GM18502 (cell line): ENCODE measurements around the gene OR3A3.
"Not testable (repeated sequence)": the region's sequence is repeated elsewhere in the genome, so short reads cannot be mapped to it uniquely, and the experiment has no call there.

Experiments
- ATAC-seq: cut with Tn5 transposase; IDR thresholded peaks from one replicate; pipeline ENCODE4 v1.9.1; 2021; ENCODE audit warnings: mild to moderate bottlenecking; ENCODE audit not compliant: unreplicated experiment, poor library complexity

Gene OR3A3

DNA sequence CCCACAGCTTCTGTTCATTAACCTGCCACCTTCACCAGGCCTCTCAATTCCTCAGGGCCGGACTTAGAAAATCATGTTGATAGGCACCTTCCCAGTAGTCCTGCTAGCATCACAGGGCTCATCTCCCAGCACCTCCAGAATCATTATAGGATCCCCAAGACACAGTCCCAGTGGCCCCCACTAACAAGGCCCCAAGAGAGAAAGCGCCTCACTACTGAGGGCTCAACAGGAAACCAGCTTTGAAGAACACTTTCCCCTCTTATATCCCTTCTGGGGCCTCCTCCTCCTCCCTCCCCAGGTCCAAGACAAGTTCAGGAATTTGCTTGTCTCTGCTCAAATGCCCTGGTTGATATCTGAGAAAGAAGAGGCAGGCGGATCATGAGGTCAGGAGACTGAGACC is at the start of gene OR3A3:
TSS of gene OR3A3 (plus strand) at position 301 of the 400 bp plus-strand sequence.
- ATAC-seq, result no peak

GRCh38 chr17:3371167-3371566 is 40.0 kb upstream of the OR3A3 start:
- not testable (repeated sequence) for ATAC-seq

- no peak for ATAC-seq
Observed at GRCh38 chr17:3378321-3378720, 32.8 kb upstream of the OR3A3 start.

DNA sequence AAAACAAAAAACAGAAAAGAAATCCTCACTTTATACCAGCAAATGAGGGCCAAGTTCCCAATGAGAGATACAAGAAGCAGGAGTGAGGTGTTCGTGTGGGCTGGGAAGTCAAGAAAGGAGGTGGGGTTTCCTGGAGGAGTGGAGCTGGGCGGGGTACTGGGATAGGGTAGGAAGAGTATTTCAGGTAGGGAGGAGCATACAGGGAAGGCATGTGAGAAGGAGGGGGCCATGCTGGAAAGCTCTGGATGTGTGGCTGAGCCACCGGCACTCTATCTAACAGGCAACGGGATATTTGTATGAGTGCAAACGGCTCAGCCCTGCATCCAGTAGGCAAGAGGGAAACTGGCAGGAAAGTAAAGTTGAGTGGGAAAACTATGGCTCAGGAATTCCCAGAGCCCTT is 29.2 kb upstream of the OR3A3 start:
- no peak for ATAC-seq

- no peak for ATAC-seq
Observed at GRCh38 chr17:3385869-3386816, 25.0 kb upstream of the OR3A3 start, which contains the start of gene OR3A2. TSS of gene OR3A2 (minus strand) at chr17:3386308.

GRCh38 chr17:3389791-3390190 is 21.4 kb upstream of the OR3A3 start:
- no peak for ATAC-seq

DNA sequence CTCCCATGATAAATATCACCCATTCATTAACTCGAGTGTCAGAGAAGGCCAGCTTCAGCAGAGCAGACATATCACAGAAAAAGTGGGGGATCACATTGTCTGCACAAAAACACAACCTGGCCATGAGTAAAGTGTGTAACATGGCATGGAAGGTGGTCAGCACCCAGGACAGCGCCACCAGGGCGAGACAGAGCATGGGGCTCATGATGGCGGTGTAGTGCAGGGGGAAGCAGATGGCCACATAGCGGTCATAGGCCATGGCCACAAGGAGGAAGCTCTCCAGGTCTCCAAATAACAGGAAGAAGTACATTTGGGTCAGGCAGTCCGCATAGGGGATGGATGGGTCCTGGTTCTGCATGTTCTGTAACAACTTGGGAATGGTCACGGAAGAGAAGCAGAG is 13.4 kb upstream of the OR3A3 start:
- not testable (repeated sequence) for ATAC-seq

- ATAC-seq, result no peak
Observed at GRCh38 chr17:3398310-3398709, 12.9 kb upstream of the OR3A3 start, which contains the start of gene OR1E1. TSS of gene OR1E1 (minus strand) at chr17:3398410. CDS start at chr17:3398410, 0 bp downstream.

DNA sequence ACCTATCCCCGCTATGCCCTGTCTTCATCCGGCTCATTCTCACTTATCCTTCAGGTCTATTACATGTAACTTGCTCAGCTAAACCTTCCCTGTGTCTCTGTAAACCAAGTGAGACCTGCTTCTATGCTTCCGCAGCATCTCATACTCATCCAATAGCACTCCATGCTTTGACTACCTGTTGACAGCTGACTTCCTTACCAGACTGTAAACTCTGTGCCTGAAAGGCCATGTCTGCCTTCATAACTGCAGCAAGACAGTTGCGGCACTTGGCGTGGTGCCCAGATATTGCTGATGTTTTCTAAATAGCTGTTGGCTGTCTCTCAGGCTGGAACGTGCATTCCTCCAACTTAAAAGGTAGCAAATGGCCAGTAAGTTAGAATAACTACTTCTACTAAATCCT is 11.1 kb upstream of the OR3A3 start:
- no peak for ATAC-seq

GRCh38 chr17:3401786-3402185 is 9.4 kb upstream of the OR3A3 start:
- ATAC-seq, result no peak

DNA sequence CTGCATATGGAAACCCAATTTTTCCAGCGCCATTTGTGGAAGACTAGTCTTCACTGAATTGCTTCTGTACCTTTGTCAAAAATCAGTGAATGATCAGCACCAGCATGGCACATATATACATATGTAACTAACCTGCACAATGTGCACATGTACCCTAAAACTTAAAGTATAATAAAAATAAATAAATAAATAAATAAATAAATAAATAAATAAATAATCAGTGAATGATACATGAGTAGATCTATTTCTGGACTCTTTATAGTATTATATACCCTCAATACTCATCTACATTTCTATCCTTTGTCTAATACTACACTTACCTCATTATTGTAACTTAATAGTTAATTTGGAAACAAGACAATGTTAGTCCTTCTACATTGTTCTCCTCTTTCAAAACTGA is 7.3 kb upstream of the OR3A3 start:
- not testable (repeated sequence) for ATAC-seq

GRCh38 chr17:3412216-3412615 is 1.0 kb downstream of the OR3A3 start:
- not testable (repeated sequence) for ATAC-seq

DNA sequence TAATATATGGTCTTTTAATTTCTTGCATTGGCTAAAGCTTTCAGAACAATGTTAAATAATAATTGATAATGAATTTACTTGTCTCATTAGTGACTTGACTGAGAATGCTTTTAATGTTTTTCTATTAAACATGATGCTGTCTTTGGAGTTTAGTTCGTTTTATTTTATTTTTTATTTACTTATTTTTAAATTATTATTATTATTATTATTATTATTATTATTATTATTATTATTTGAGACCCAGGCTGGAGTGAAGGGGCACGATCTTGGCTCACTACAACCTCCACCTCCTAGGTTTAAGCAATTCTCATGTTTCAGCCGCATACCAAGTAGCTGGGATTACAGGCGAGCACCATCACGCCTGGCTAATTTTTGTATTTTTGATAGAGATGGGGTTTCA is 4.4 kb downstream of the OR3A3 start:
- ATAC-seq, result no peak

DNA sequence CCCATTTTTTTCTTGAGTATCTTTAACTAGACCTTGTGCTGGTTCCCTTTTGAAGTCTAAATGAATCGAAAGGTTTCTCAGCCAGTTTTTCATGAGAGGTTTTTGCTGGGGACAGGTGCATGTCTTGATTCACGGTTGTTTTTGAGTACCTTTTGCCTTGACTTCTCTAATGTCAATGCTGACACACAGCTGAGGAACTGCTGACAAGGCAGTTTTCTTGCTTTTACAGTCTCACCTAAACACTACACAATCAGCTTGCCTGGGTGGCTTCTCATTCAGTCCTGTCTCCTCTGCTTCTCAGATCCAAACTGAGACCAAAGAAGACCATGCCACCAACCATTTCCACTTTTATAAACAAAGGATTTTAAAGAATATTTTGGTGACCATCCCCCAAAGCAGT is 7.1 kb downstream of the OR3A3 start:
- no peak for ATAC-seq

GRCh38 chr17:3433215-3433614 is 22.0 kb downstream of the OR3A3 start:
- ATAC-seq, result not testable (repeated sequence)

GRCh38 chr17:3433741-3434140 is 22.6 kb downstream of the OR3A3 start, which contains the start of gene OR1E2:
TSS of gene OR1E2 (minus strand) at chr17:3433841. CDS start at chr17:3433841, 0 bp downstream.
- ATAC-seq, result no peak

DNA sequence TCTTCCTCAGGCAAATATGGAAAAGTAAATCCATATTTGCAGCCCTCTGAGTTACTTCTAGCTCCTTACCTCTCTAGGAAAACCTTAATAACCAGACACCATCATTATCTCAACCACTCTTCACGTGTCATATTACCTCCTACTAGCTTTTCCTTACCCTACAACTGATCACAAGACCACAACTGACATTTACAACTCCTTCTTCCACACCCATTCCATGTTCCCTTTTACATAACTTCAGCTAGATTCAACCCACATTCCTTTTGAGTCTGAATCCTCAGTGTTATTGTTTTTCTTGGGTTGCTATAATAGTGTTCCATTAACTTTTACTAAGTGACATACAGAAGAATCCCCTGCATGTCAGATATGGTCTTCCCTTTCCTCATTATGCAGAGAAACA is 27.2 kb downstream of the OR3A3 start:
- no peak for ATAC-seq

GRCh38 chr17:3440451-3440850 is 29.3 kb downstream of the OR3A3 start:
- ATAC-seq, result no peak

GRCh38 chr17:3447625-3448024 is 36.5 kb downstream of the OR3A3 start:
- no peak for ATAC-seq

- ATAC-seq, result no peak
Observed at GRCh38 chr17:3448059-3448665, 37.0 kb downstream of the OR3A3 start.

- not testable (repeated sequence) for ATAC-seq
Observed at GRCh38 chr17:3466355-3466754, 55.2 kb downstream of the OR3A3 start.
